SIG-M5 treated with dmso at 0.1 percent for 504 hours (cell line): ENCODE measurements around the gene KCNJ14.

Experiments
- DNase-seq: peaks from one replicate; lab custom pipeline; 2025; ENCODE audit not compliant: unreplicated experiment; lab: John Stamatoyannopoulos, UW

The KCNJ14 gene

GRCh38 chr19:48469934-48470680 lies 14.7 kb downstream of the KCNJ14 start:
- no peak for DNase-seq

DNA sequence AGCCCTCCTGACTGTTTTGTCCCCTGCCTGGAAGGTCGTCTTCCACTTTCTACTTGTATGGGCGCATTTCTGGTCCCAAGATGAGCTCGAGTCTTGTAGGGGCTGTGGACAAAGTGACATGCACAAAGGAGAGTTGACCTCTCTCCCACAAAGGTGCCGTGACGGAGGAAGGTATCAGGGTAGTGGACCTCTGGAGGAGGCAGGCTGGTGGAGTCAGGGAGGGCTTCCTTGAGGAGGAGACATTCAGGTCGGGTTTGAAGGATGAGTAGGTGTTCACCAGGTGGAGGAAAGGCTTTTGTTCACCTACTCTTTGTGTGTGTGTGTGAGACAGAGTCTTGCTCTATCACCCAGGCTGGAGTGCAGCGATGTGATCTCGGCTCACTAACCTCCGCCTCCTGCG lies 15.5 kb downstream of the KCNJ14 start:
- no peak for DNase-seq

DNA sequence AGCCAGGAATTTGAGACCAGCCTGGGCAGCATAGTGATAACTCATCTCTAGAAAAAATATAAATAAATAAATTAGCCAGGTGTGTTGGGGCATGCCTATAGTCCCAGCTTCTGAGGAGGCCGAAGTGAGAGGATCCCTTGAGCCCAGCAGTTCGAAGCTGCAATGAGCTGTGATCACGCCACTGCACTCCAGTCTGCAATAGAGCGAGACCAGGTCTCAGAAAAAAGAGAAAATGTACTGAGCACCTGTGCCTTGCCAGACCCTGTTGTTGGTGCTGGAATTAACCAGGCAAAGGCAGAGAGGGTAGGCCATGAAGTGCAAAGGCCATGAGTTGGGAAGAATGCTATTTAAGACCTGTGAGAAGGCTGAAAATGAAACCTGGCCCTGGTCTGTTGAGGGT lies 16.5 kb downstream of the KCNJ14 start:
- no peak for DNase-seq

DNA sequence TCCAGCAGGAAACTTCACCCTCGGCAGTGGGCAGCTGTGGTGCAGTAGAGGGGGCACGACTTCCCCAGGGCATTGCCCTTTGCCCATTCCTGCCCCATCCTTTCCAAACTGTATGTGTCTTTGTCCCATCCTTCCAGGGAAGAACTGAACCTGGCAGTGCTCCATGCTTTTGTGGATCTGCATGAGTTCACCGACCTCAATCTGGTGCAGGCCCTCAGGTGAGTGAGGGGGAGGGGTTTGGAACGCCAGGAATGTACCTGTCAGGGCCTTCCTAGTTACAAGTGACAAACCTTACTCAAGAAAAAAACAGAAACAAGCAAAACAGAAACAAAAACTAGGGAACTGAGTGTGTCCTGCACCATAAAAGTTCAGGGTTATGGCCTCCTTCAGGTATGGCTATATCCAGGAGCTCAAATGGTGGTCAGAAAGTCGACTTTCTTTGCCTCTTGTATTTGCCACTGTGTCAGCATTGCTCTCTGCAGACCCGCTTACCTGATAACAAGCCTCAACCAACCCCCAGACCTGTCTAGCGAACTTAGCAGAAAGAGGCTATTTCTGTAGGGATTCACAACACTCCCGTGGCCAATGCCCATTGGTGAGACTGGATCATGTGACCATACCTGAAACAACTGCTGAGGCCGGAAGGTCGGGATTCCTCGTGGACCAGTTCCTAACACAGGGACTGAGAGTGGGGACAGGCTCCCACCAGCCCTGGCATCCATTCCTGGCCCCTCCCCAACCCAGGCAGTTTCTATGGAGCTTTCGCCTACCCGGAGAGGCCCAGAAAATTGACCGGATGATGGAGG lies 18.0 kb downstream of the KCNJ14 start:
- no peak for DNase-seq

DNA sequence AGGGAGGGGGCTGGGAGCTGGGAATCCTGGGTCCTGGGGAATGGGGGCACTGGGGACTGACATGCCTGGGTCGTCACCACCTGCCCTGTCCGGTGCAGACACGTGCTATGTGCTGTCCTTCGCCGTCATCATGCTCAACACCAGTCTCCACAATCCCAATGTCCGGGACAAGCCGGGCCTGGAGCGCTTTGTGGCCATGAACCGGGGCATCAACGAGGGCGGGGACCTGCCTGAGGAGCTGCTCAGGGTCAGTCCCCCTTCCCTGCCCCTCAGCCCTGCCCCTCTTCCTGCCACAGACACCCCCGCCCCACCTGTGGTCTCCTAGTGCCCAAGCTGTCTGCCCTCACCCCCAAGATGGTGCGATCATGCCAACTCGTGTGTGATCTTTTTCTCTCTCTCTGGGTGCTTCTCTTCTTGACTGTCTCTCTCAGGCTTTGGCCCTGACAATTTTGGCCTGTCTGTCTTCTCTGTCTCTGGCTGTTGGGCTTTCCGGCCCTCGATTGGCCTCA lies 18.8 kb downstream of the KCNJ14 start:
- DNase-seq = no peak

- no peak for DNase-seq
Measured at GRCh38 chr19:48475369-48476068, 20.1 kb downstream of the KCNJ14 start.

DNA sequence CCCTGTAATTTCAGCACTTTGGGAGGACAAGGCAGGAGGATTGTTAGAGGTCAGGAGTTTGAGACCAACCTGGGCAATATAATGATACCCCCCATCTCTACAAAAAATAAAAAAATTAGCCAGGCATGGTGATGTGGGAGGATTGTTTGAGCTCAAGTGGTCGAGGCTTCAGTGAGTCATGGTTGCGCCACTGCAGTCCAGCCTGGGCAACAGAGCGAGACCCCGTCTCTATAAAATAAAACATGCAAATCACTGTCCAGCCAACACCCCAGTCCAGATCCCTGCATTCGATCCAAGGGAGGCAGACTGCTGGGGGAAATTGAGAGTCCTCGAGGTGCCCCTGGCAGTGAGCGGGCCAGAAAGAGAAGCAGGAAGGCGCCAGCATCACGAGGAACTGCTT lies 20.8 kb downstream of the KCNJ14 start:
- no peak for DNase-seq

GRCh38 chr19:48477067-48477685 lies 21.8 kb downstream of the KCNJ14 start:
- DNase-seq = no peak

DNA sequence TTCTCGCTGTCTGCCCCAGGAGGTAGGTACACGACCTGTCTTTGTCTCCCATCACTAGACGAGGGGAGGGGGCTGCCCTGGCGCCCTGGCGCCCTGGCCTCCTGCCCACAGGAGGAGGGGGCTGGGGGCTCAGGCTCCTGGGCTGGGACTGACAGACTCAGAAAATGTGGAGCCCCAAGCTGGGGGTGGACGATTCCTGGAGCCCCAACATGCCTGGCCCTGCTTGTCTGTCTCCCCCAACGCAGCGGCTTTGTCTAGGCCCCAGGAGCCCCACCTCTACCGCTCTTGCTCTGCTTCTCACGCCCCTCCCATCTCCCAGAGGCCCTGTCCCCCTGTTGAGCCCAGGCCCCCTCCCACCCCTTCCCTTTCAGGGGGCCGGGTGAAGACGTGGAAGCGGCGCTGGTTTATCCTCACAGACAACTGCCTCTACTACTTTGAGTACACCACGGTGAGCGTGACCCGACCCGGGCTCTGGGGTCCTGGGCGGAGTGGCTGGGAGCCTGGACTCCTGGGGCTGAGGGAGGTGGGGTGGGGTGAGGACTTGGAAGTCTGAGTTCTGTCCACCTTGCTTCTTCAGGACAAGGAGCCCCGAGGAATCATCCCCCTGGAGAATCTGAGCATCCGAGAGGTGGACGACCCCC lies 22.4 kb downstream of the KCNJ14 start:
- DNase-seq = no peak

GRCh38 chr19:48478339-48479256 lies 23.2 kb downstream of the KCNJ14 start:
- no peak for DNase-seq

- no peak for DNase-seq
Measured at GRCh38 chr19:48479686-48480085, 24.3 kb downstream of the KCNJ14 start.

GRCh38 chr19:48480183-48480557 lies 24.8 kb downstream of the KCNJ14 start:
- DNase-seq = no peak

DNA sequence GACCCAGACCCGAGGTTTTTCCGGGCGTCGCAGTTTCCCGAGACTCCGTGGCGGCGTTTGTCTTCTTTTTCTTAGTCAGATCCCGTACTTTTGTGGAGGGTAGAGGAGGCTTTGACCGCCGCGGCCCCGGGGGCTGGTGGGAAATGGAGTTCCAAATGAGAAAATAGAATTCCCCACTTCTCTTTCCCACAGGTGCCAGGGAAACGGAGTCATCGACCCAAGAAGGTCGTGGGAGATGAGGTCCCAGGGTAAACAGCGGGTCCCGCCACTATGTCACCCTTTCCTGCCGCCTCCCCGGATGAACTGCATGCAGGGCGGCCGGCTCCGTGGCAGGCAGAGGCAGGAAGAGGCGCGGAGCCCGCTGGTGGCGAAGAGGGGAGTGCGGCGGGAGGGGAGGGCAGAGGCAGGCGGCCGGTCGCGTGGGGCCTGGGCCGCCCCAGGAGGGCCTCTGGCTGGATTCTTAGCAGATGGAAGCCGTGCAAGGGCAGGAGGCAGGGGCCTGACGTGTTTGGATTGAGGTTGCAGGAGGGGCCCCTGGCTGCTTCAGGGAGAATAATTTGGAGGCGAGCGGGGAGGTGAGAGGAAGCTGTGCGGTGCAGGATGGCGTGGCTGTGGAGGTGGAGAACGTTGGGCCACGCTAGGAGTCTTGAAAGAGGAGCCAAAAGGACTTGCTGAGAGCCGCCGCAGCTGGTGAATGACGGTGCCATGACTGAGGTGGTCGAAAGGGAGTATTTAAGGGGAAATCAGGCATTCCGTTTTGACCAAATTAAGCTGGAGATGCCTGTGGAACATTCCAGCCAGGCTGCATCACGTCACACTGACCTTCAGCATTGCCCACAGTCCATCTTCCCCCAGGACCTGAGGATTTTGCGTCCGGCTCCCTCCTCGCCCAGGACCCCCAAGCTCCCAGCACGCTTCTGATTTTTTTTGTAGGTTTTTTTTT lies 25.5 kb downstream of the KCNJ14 start:
- no peak for DNase-seq

- no peak for DNase-seq
Measured at GRCh38 chr19:48481846-48482639, 26.7 kb downstream of the KCNJ14 start.

- no peak for DNase-seq
Measured at GRCh38 chr19:48483301-48483700, 27.9 kb downstream of the KCNJ14 start.

DNA sequence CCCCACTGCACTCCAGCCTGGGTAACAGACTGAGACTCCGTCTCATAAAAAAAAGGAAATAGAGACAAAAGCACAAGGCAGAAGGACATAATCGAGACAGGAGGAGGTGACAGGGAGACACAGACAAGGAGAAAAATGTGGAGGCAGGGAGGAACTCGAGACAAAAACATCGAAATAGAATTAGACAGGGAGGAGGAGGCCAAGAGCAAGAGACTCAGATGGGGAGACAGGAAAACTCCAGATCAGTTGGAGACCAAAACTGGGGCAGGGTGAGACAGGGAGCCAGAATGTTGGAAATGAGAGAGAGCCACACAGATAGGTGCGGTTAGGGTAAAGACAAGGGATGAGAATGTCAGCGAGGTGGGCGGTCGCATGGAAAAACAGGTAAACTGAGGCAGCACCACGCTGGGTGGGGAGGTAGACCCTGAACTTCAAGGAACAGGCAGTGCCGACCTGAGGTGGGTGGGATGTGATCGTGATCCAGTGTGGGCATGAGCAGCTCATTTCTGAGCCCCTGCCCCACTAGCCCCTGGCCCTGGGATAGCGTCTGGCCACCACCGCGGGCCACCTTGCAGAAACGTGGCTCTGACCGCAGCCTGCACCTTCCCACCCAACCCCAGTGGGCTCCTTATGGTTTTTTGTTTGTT lies 29.0 kb downstream of the KCNJ14 start:
- no peak for DNase-seq

DNA sequence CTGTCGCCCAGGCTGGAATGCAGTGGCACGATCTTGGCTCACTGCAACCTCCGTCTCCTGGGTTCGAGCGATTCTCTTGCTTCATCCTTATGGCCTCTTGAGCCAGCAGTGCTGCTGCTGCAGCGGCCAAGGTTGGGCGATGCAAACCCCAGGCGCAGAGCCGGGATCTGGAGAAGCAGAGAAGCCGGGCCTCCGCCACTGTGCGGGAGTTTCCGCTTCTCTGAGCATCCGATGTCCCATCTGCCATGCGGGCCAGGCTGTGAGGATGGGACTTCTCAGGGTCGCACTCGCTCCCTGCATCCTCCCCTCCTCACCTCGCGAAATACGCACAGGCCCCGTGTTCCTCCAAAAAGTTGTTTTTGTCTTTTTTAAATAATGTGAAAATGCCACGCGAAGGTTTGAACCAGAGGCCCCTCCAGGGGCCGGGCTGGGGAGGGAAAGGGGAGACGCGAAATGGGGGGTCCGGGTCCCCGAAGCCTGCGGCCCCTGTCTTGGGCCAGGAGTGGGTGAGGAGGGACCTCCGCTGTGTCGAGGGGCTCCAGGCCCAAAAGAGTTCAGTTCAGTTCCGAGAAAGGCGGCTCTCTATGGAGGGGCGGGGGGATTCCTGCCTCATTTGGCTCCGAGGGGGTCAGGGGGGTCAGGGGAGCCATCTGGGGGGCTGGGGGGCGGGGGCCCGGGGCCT lies 29.7 kb downstream of the KCNJ14 start:
- no peak for DNase-seq
